Effector memory CD4-positive, alpha-beta T cell (primary cell): Measurements from ENCODE around the gene SLC10A6.

ENCODE experiments used
- DNase-seq, 3 donors: peaks; one replicate each; pipeline ENCODE4 v3.0.0-alpha.2; 2020
- H3K27ac ChIP-seq: 2 replicates; pipeline ENCODE4 v1.7.0; 2013; ENCODE audit warnings: mild to moderate bottlenecking, low read length, moderate library complexity; ENCODE audit not compliant: insufficient read depth, poor library complexity, severe bottlenecking
- H3K27me3 ChIP-seq: replicated peaks from 2 replicates; pipeline ENCODE4 v1.7.0; 2013; ENCODE audit warnings: mild to moderate bottlenecking, low read length; ENCODE audit not compliant: insufficient read depth, control insufficient read depth, poor library complexity, severe bottlenecking
- H3K36me3 ChIP-seq: 2 replicates; pipeline ENCODE4 v1.7.0; 2013; ENCODE audit warnings: mild to moderate bottlenecking, low read length, moderate library complexity; ENCODE audit not compliant: control insufficient read depth, insufficient read depth
- H3K4me1 ChIP-seq: 2 replicates; pipeline ENCODE4 v1.7.0; 2013; ENCODE audit warnings: low read length, mild to moderate bottlenecking; ENCODE audit not compliant: control insufficient read depth, insufficient read depth, poor library complexity, severe bottlenecking
- H3K4me3 ChIP-seq: 2 replicates; pipeline ENCODE4 v1.7.0; 2013; ENCODE audit warnings: low read length, low read depth, mild to moderate bottlenecking; ENCODE audit not compliant: insufficient read depth, poor library complexity, severe bottlenecking
- H3K9me3 ChIP-seq: 2 replicates; pipeline ENCODE4 v1.7.0; 2013; ENCODE audit warnings: mild to moderate bottlenecking, low read length, moderate library complexity; ENCODE audit not compliant: control insufficient read depth

SLC10A6 gene

DNA sequence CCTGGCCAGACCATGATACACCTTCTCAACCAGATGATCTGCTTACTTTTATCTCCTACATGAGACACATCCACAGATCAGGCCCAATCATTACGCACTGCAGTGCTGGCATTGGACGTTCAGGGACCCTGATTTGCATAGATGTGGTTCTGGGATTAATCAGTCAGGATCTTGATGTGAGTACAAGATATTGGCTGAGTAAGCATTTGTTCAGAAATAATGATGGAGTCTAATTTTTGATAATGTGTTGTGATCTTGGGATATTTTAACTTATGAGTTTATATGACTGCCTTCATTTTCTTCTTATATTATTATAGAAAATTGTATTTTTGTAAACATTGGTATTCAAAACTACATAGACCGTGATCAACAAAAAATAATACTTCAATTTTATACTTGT lies 39.4 kb downstream of the SLC10A6 start:
- Histone ChIP-seq H3K4me3 (no peak overlapping the region), H3K27me3 (no peaks in the 10 kb centered on the region), H3K36me3 (no peaks in the 10 kb centered on the region), H3K4me1 (no peaks in the 10 kb centered on the region), H3K9me3 (no peaks in the 10 kb centered on the region), H3K27ac (no peak overlapping the region)
- DNase-seq = no peak

DNA sequence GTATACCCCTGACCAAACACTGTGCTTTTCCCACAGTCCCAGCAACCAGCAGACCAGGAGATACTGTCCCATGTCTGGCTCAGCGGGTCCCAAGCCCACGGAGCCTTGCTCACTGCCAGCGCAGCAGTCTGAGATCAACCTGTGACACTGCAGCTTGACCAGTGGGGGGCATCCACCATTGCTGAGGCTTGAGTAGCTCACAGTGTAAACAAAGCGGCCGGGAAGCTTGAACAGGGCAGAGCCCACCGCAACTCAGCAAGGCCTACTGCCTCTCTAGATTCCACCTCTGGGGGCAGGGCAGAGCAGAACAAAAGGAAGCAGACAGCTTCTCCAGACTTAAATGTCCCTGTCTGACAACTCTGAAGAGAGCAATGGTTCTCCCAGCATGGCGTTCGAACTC lies 58.1 kb downstream of the SLC10A6 start:
- Histone ChIP-seq H3K4me3 (no peak overlapping the region), H3K4me1 (no peaks in the 10 kb centered on the region), H3K9me3 (no peaks in the 10 kb centered on the region), H3K27me3 (no peaks in the 10 kb centered on the region), H3K27ac (no peak overlapping the region), H3K36me3 (no peaks in the 10 kb centered on the region)
- DNase-seq = no peak

DNA sequence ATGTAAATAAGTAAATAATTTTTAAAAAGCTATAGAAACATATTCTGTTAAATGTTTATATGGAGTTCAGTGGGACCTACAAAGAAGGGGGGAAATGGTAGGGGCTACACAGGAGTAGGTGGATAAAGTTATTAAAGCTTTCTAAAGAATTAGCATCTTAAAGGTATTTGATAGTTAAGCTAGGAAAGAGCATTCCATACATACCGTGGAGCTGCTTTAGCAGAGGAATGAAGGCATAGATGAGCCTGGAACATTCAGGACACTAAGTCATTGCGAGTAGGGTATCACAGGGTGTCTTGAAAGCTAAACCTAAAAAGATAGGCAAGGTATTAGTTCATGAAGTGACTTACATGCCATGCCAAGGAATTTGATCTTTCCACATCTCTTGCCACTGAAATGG lies 60.4 kb downstream of the SLC10A6 start:
- H3K9me3 ChIP-seq = no peaks in the 10 kb centered on the region
- no peak overlapping the region for H3K27ac ChIP-seq
- H3K27me3 ChIP-seq = no peaks in the 10 kb centered on the region
- H3K4me1 ChIP-seq = no peaks in the 10 kb centered on the region
- no peaks in the 10 kb centered on the region for H3K36me3 ChIP-seq
- H3K4me3 ChIP-seq = no peak overlapping the region
- DNase-seq = no peak

DNA sequence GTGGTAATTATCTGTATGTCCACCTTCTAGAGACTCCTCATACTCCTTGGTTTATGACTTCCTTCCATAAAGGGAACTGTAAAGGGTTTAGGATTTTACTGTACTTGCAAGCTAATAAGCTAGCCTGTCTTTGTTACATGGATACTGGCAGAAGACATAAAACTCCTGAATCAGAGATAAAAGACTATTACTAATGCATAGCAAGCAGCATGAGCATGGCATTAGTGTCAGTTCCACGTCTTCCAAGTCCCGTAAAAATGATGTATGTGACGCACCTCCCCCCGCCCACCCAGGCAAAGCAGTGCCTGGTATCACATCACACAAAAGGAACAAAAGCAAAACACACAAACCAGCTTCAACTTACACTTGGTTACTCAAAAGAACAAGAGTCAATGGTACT lies 71.0 kb downstream of the SLC10A6 start:
- no peaks in the 10 kb centered on the region for H3K4me1 ChIP-seq
- no peaks in the 10 kb centered on the region for H3K36me3 ChIP-seq
- no peaks in the 10 kb centered on the region for H3K9me3 ChIP-seq
- no peak for DNase-seq
- no peak overlapping the region for H3K27ac ChIP-seq
- H3K27me3 ChIP-seq = no peaks in the 10 kb centered on the region
- H3K4me3 ChIP-seq = no peak overlapping the region

DNA sequence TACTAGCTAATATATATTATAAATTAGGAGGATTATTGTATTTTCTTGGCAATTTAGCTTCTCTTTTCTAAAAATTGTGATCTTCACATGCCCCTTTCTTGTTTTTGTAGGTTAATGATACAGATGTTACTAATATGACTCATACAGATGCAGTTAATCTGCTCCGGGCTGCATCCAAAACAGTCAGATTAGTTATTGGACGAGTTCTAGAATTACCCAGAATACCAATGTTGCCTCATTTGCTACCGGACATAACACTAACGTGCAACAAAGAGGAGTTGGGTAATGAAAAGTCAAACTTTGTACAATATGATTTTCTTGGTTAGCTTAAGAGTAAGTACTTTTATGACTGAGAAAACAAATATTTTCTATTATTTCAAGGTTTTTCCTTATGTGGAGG lies 74.1 kb downstream of the SLC10A6 start:
- DNase-seq = no peak
- Histone ChIP-seq H3K36me3 (no peaks in the 10 kb centered on the region), H3K27ac (no peak overlapping the region), H3K4me3 (no peak overlapping the region), H3K9me3 (no peaks in the 10 kb centered on the region), H3K27me3 (no peaks in the 10 kb centered on the region), H3K4me1 (no peaks in the 10 kb centered on the region)
